ENCODE measurements around the gene GPT2.
A peak's percentile ranks its signal among the peaks of the same experiment; 100 is the strongest.

Gene GPT2

GRCh38 chr16:46899443-46900143, 15.4 kb downstream of the GPT2 start:
- no peak for DNase-seq

DNA sequence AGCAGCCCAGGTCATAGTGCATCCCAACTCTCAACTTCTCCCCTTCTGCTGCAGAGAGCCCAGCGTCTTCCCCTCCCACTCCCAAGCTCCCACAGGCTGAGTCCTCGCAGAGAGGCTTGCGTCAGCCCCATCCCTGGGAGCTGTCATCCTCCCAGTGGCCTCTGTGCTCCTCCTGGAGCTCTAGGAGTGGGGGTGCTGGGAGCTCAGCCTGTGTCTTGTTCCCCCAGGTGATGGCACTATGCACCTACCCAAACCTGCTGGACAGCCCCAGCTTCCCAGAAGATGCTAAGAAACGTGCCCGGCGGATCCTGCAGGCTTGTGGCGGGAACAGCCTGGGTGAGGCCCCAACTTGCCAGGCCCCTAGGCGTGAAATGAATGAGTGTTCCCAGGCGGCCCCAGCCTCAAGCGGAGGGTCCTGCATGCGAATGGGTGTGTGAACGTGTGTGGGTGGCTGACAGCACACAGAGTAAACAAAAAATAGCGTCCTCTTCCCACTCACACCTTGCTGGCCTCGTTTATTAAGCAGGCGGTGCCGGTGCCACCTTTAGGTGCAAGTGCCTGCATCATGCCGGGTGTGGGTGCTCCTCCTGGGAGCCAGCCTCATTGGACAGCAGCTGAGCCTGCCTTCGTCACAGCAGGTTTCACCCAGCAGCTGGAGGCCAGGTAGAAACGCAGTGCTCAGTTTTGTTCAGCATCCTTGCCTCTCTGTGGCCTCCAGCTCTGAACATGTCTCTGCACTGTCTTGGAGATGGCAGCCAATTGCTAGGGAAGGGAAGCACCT, 16.5 kb downstream of the GPT2 start:
- no peak for DNase-seq

GRCh38 chr16:46901709-46902108, 17.5 kb downstream of the GPT2 start:
- no peak for DNase-seq

DNA sequence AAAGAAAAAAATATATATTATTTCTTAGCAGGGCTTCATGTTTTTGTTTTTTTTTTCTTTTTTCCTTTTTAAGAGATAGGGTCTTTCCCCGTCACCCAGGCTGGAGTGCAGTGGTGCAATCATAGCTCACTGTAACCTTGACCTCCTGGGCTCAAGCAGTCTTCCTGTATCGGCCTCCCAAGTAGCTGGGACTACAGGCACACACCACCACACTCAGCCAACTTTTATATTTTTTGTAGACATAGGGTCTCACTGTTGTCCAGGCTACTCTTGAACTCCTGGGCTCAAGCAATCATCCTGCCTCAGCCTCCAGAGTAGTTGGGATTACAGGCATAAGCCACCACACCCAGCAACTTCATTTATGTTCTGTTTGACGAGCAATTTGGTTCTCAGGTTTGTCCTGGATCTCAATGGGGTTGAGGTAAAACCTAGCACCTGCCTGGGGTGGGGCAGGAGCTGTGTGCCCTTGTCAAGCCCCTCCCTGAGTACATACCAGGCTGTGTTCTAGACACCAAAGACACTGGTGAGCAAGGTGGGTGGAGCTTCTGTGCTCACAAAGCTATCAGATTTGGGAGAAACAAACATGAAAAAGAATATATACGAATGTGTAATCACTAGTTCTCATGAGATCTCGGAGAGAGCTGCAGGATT, 19.2 kb downstream of the GPT2 start:
- no peak for DNase-seq

DNA sequence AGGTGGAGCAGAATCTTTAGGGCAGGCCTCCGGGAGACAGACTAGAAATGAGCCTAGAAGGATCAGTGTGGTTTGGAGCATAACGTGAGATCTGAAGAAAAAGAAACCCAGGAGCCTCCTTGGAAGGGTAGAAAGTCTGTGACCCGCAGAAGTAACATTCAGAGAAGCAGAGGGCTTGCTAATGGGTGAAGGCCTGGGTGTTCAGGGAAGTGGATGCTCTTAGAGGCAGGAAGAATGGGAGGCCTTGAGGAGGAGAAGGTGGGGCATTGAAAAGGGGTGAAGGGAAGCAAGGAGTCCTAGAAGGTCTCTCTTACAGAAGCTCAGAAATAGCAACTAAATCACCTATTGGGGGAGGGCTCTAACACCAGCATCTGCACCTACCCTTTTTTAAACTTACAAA, 20.3 kb downstream of the GPT2 start:
- DNase-seq, result no peak

GRCh38 chr16:46906360-46907060, 22.3 kb downstream of the GPT2 start:
- DNase-seq, result no peak

DNA sequence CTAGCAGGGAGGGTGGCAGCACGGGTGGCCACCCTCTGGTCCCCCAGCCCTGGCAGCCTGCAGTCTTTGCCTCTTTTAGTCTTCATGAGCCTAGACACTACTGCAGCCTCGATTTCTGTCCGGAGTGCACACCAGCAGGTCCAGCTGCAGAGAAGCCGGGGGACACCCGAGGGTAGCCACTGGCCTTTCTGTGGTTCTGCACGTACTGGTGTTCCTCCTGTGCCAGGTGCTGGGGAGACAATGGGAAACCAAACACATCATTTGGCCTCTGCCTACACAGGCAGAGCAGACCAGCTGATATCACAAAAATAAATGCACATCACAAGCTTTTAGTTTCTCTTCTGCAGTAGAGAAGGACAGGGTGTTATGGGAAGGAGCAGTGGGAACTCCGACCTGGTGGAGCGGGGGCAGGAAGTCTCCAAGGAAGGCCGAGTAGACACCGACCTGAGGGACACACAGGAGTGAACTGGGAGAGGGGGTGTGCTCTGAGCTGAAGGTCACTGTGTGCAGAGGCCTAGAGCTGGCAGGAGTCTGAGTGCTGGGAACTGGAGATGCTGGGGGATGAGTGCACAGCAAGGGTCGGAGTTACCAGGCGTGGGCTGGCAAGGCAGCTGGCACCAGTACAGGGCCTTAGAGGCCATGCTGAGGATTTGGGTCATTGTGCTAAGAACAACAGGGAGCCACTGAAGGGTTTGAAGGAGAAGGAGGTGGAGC, 23.1 kb downstream of the GPT2 start:
- DNase-seq, result no peak

DNA sequence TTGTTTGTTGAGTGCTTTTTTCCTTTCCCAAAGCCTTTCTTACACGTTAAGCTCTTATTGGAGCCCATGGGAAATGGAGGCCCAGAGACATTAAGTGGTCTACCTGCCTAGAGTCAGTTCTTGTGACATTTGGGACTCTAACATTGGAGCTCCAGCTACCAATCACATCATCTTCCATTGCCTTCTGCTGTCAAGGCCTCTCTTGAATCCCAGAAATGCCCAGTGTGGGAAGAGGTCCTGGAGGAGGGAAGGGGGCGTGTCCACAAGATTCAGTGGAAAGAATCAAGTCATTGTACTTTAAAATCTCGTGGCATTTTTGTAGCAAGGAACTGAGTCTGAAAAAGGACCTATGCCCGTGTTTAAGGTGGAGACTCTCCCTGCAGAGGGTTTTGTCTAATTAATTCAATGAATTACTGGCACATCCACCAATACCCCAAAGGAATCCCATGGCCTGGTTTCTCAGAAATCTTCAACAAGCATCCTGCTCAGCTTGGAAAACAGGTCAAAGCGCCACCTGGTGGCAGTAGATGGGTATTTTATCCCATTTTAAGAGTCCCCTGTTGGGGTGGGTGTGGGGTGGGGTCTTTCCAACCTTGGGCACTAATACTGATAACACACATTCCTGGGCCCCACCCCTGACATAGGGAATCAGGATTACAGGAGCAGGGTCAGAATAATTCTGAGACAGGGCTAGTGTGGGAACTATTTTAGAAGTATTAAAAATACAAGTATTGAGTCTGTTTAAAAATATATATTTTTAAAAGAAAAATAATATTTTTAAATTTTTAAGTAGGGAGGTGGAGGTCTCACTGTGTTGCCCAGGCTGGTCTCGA, 24.6 kb downstream of the GPT2 start:
- DNase-seq, result peak; percentile 48

DNA sequence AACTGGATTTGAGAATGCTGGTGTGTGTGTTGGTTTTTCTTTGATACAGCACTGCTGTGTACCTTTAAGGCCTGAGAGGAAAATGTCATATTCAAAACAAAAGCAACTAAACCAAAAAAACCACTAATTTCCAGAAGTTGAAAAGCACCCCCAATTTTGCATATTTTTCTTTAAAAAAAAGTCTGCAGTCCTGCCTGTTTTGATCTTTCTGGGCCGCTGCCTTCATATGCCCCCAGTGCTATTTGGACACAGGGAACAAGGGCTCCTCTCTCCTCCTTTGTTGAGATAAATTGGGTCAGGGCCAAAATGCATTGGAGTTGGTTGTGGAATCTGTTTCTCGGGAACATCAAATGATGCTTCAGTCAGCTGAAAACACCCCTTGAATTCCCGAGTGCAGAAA, 26.9 kb downstream of the GPT2 start:
- DNase-seq, result no peak

- DNase-seq, result no peak
Measured at GRCh38 chr16:46911650-46912049, 27.5 kb downstream of the GPT2 start.

- DNase-seq, result no peak
Measured at GRCh38 chr16:46914556-46915201, 30.5 kb downstream of the GPT2 start.

DNA sequence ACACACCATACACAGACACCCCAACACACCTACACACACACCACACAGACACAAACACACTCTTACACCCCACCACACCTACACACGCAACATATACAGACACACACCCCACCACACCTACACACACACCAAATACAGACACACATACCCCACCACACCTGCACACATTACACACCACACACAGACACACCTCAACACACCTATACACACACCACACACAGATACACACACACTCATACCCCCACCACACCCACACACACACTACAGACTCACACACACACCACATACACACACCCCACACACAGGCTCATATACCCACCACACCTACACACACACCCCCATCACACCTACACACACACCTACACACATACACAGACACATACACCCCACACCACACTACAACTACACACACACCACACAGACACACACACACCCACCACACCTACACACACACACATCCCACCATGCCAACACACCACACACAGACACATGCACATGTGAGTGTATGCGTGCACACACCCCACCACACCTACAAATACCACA, 31.4 kb downstream of the GPT2 start:
- no peak for DNase-seq

DNA sequence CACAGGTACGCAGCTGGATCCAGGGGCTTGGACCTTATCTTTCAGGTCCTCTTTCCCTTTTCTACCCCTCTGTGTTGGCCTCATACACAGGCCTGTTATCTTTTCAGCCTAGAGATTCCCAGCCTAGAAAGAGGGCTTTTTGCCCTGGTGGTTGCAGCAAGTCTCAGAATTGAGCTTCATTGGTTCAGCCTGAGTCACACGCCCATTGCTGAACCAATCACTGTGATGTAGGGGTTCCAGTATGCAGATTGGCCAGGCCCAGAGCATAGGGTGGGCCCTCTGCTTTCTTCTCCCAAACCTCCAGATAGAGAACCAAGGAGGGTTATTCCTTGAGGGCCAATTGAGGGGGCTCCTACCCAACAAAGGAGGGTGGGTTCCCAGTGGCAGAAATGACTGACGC, 32.8 kb downstream of the GPT2 start:
- DNase-seq, result no peak

DNA sequence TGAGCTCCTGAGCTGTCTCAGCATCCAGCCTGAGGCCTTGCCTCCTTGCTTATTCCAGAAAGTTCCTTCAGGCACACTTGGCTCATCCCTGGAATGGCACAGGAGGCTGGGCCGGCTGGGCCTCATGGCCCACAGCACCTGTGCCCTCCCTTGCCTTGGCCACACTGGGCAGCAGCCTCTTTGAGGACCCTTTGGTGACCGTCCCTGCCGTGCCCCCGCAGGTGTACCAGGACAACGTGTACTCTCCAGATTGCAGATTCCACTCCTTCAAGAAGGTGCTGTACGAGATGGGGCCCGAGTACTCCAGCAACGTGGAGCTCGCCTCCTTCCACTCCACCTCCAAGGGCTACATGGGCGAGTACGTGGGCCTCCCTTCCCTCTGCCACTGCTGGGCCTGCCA, 34.2 kb downstream of the GPT2 start:
- no peak for DNase-seq

GRCh38 chr16:46918905-46919792, 35.0 kb downstream of the GPT2 start:
- no peak for DNase-seq

GRCh38 chr16:46920402-46921068, 36.4 kb downstream of the GPT2 start:
- DNase-seq, result no peak

DNA sequence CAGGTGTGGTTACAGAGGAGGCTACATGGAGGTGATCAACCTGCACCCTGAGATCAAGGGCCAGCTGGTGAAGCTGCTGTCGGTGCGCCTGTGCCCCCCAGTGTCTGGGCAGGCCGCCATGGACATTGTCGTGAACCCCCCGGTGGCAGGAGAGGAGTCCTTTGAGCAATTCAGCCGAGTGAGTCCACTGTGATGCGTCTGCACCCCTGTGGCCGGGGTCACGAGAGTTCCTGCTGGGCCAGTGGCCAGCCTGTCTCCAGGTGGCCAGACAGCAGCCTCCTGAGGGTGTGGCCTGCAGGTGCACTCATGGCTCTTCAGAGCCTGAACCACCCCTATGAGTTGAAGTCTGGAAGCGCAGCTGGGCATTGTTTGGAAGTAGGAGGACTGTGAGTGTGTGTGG, 38.1 kb downstream of the GPT2 start:
- no peak for DNase-seq

DNA sequence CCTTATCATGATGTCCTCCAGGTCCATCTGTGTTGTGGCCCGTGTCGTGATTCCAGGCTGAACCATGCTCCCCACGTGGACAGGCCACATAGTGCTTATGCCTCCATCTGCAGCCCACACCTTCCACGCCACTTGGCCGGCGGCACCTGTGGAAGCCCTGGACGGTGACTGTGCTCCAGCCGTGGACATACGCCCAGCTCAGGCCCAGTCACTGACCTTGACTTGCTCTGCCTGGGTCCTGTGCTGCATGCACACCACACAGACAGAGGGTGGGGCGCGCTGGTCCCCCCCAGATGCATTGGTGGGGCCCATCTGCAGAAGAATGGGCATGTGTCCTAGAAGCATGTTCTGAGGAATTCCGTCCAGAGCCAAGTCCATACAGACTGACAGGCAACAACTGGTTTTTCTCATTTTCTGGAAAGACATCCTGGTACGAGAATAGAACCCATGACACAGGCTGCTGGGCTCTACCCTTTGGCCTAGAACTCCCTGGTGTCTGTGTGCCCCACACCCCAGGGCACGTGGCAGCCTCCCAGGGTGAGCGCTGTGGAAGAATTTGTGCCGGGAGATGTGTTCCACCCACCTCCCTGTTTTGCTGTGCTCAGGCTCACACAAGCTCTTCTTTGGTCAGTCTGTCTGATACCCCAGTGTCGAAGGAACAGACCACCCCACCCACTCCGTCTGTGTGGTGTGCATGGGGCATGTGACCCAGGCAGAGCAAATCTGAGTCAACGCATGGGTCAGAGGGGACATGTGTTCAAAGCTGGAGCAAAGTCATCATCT, 39.5 kb downstream of the GPT2 start:
- no peak for DNase-seq

DNA sequence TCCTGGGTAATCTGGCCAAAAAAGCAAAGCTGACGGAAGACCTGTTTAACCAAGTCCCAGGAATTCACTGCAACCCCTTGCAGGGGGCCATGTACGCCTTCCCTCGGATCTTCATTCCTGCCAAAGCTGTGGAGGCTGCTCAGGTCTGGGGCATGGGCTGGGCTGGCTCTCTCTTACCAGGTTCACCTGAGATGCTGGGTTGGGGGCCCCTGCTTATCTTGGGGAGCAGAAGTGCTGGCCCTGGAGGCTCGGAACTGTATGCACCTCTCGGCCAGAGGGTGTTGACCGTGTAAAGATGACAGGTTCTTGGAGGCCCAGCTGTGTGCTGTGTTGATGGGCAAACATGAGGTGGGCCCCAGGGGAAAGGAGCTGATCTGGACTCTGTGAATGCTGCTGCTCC, 40.2 kb downstream of the GPT2 start:
- no peak for DNase-seq

Data from activated T-cell treated with anti-CD3 and anti-CD28 coated beads for 4 hours (primary cell).